Activated T-cell treated with anti-CD3 and anti-CD28 coated beads for 1 hour (primary cell): Measurements from ENCODE around the gene CLEC2B.

Experiments used
- DNase-seq: peaks from one replicate; pipeline ENCODE4 v3.0.0-alpha.2; 2020; ENCODE audit warnings: low read depth

The CLEC2B gene

GRCh38 chr12:9808504-9808903, 60.6 kb downstream of the CLEC2B start:
- no peak for DNase-seq

- DNase-seq, result no peak
These were observed 62.4 kb downstream of the CLEC2B start for GRCh38 chr12:9806714-9807113.

- DNase-seq, result no peak
These were observed 63.3 kb downstream of the CLEC2B start for GRCh38 chr12:9805883-9806282.
